Activated CD4-positive, alpha-beta memory T cell treated with anti-CD3 and anti-CD28 coated beads for 36 hours (primary cell): ENCODE data around the gene CBX4. TPM values are rescaled to one million over a fixed set of nuclear protein-coding genes. Genes with fewer than 3 reads are reported as not detected.

Source experiments
- CTCF ChIA-PET: fragments of 350-600 bp; sonication (Branson Sonifier 250); formaldehyde crosslinking; loops from one replicate; lab custom pipeline; 2021; ENCODE audit warnings: antibody characterized with exemption, inconsistent platforms; lab: Charles Lee
- POLR2A ChIA-PET: fragments of 350-600 bp; sonication (Branson Sonifier 250); formaldehyde crosslinking; loops from one replicate; lab custom pipeline; 2021; ENCODE audit warnings: antibody characterized with exemption; lab: Charles Lee
- DNase-seq: peaks from one replicate; pipeline ENCODE4 v3.0.0-alpha.2; 2020
- H3K27ac Mint-ChIP-seq: one replicate; pipeline ENCODE4 v1.8.0; 2021; ENCODE audit warnings: mixed read lengths
- H3K27me3 Mint-ChIP-seq: one replicate; pipeline ENCODE4 v1.8.0; 2021; ENCODE audit warnings: mixed read lengths
- H3K36me3 Mint-ChIP-seq: one replicate; pipeline ENCODE4 v1.8.0; 2021; ENCODE audit warnings: mixed read lengths
- H3K4me1 Mint-ChIP-seq: one replicate; pipeline ENCODE4 v1.8.0; 2021; ENCODE audit warnings: low read depth, mixed read lengths
- H3K4me3 Mint-ChIP-seq: one replicate; pipeline ENCODE4 v1.8.0; 2021; ENCODE audit warnings: mild to moderate bottlenecking, mixed read lengths
- H3K9me3 Mint-ChIP-seq: one replicate; pipeline ENCODE4 v1.8.0; 2021; ENCODE audit warnings: mixed read lengths
- intact Hi-C: fragments of 100-400 bp; cut with micrococcal nuclease; formaldehyde crosslinking; loops from one replicate; pipeline ENCODE4 v1.15.1; 2023
- total RNA-seq, 2 experiments: library from RNA; stranded (reverse); gene quantifications; one replicate each; pipeline ENCODE4 v1.2.3, GENCODE V29; 2021

CBX4 gene
- total RNA-seq, 2 experiments from 2014 or later, result 14.0 to 14.2 TPM

DNA sequence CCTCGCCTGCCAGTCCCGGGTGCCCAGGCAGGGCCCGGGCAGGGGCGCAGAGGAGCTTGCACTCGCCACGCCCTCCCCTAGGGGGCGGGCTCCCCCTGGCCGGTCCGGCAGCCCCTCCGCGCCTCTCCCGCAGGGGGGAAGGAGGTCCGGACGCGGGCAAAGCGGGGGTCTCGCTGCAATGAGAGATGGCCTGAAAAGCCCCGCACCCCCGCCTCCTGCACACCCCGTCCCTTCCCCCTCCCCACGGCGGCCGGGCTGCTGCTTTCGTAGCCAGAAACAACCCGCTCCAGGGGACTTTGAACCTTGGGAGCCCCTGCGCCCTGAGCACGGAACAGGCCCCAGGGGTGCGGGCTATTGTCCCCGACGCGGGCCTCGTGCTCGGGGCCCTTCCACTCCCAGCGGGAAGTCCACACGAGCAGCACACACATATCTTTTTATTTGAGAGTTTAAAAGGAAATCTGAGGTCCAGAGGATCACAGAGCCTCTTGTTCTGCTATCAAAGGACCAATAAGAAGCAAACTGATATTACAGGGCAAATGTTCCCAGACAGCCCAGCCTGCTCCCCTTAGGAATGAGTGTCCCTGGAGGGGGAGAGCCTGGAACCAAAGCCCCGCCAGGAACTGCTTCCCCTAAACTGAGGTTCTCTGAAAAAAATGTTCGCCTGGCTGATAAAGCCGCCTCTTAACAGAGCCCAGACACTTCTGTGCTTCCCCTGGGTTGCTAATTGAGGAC lies 5.8 kb upstream of the CBX4 start:
- ChIA-PET CTCF (interaction anchor here (0.6 to 3.0 kb wide), 12 partner anchors 8 to 149 kb away, joined by 3 to 13 read pairs (median 4); no protein-coding TSS in a partner anchor), POLR2A (no interaction called here)
- Mint-ChIP-seq H3K27ac (no peak overlapping the region), H3K4me1 (peaks cover 21% of the 10 kb centered on the region), H3K9me3 (no peaks in the 10 kb centered on the region), H3K36me3 (no peaks in the 10 kb centered on the region), H3K4me3 (no peak overlapping the region), H3K27me3 (peaks cover 37% of the 10 kb centered on the region)
- intact Hi-C loops, result loop anchor here (10.0 kb wide), 1 partner anchor 80 kb away; no protein-coding TSS in a partner anchor
- peak; percentile 63 for DNase-seq

GRCh38 chr17:79843816-79844800 lies 4.9 kb upstream of the CBX4 start:
- Mint-ChIP-seq H3K4me3 (peak overlapping the region; percentile 63), H3K36me3 (no peaks in the 10 kb centered on the region), H3K27ac (no peak overlapping the region), H3K4me1 (peaks cover 24% of the 10 kb centered on the region), H3K9me3 (no peaks in the 10 kb centered on the region), H3K27me3 (peaks cover 40% of the 10 kb centered on the region)
- POLR2A ChIA-PET, result no interaction called here
- no peak for DNase-seq
- intact Hi-C loops, result loop anchor here (1.0 to 10.0 kb wide), 2 partner anchors 81 to 147 kb away; no protein-coding TSS in a partner anchor
- CTCF ChIA-PET, result interaction anchor here (0.6 to 3.0 kb wide), 12 partner anchors 9 to 150 kb away, joined by 3 to 13 read pairs (median 4); no protein-coding TSS in a partner anchor

- Mint-ChIP-seq H3K9me3 (no peaks in the 10 kb centered on the region), H3K27me3 (peaks cover 40% of the 10 kb centered on the region), H3K4me3 (peak overlapping the region; percentile 63), H3K4me1 (peaks cover 24% of the 10 kb centered on the region), H3K27ac (no peak overlapping the region), H3K36me3 (no peaks in the 10 kb centered on the region)
- no peak for DNase-seq
- ChIA-PET POLR2A (no interaction called here), CTCF (interaction anchor here (0.7 to 3.0 kb wide), 2 partner anchors 11 to 32 kb away, joined by 3 to 13 read pairs; no protein-coding TSS in a partner anchor)
- intact Hi-C loops, result loop anchor here (1.0 to 10.0 kb wide), 2 partner anchors 81 to 148 kb away; no protein-coding TSS in a partner anchor
Observed at GRCh38 chr17:79843474-79843815, 4.2 kb upstream of the CBX4 start.

GRCh38 chr17:79842656-79843473 lies 3.6 kb upstream of the CBX4 start:
- H3K27ac Mint-ChIP-seq, result no peak overlapping the region
- H3K9me3 Mint-ChIP-seq, result no peaks in the 10 kb centered on the region
- ChIA-PET POLR2A (interaction anchor here (1.1 kb wide), 1 partner anchor 30 kb away, joined by 3 read pairs; no protein-coding TSS in a partner anchor), CTCF (interaction anchor here (0.8 to 4.8 kb wide), 5 partner anchors 30 to 151 kb away, joined by 3 to 49 read pairs (median 5); no protein-coding TSS in a partner anchor)
- H3K4me3 Mint-ChIP-seq, result peak overlapping the region; percentile 32
- no peaks in the 10 kb centered on the region for H3K36me3 Mint-ChIP-seq
- H3K27me3 Mint-ChIP-seq, result peaks cover 38% of the 10 kb centered on the region
- DNase-seq, result peak; percentile 44
- intact Hi-C loops, result loop anchor here (1.0 to 10.0 kb wide), 2 partner anchors 82 to 148 kb away; no protein-coding TSS in a partner anchor
- peaks cover 29% of the 10 kb centered on the region for H3K4me1 Mint-ChIP-seq

DNA sequence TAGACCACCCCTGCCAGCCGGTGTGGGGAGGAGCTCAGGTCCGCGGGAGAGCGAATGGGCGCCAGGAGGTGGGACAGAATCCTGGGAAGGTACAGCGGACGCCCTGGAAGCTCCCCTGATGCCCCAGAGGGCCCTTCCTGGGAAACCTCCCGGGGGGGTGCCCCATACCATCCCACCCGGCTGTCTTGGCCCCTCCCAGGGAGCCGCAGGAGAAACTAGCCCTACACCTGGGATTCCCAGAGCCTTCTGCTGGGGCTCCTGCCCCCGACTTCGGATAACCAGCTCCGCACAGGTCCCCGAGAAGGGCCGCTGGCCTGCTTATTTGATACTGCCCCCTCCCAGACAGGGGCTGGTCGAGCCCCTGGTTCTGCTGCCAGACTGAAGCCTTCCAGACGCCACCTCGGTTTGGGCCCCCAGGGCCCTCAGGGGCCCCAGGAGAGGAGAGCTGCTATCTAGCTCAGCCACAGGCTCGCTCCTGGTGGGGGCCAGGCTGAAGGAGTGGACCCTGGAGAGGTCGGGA lies 3.0 kb upstream of the CBX4 start:
- CTCF ChIA-PET, result interaction anchor here (0.8 to 4.8 kb wide), 6 partner anchors 30 to 151 kb away, joined by 3 to 49 read pairs (median 5); partner anchors contain the start of gene CBX8
- H3K9me3 Mint-ChIP-seq, result no peaks in the 10 kb centered on the region
- POLR2A ChIA-PET, result interaction anchor here (1.1 kb wide), 2 partner anchors 30 to 150 kb away, joined by 3 read pairs; no protein-coding TSS in a partner anchor
- no peaks in the 10 kb centered on the region for H3K36me3 Mint-ChIP-seq
- H3K27ac Mint-ChIP-seq, result no peak overlapping the region
- H3K27me3 Mint-ChIP-seq, result peaks cover 38% of the 10 kb centered on the region
- peak overlapping the region; percentile 50 for H3K4me3 Mint-ChIP-seq
- no peak for DNase-seq
- H3K4me1 Mint-ChIP-seq, result peaks cover 34% of the 10 kb centered on the region
- intact Hi-C loops, result loop anchor here (10.0 kb wide), 1 partner anchor 83 kb away; no protein-coding TSS in a partner anchor

DNA sequence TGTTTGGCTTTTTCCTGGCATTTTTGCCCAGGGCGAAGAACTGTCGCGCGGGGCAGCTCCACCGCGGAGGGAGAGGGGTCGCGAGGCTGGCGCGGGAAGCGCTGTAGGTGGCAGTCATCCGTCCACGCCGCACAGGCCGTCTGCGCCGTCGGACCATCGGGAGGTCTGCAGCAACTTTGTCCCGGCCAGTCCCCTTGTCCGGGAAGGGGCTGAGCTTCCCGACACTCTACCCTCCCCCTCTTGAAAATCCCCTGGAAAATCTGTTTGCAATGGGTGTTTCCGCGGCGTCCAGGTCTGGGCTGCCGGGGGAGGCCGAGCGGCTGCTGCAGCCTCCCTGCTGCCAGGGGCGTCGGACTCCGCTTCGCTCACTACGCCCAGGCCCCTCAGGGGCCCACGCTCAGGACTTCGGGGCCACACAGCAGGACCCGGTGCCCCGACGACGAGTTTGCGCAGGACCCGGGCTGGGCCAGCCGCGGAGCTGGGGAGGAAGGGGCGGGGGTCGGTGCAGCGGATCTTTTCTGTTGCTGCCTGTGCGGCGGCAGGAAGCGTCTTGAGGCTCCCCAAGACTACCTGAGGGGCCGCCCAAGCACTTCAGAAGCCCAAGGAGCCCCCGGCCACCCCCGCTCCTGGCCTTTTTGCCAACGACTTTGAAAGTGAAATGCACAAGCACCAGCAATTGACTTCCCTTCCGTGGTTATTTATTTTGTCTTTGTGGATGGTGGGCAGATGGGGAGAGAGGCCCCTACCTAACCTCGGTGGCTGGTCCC lies 2.3 kb upstream of the CBX4 start:
- Mint-ChIP-seq H3K27ac (no peak overlapping the region), H3K4me1 (peaks cover 41% of the 10 kb centered on the region), H3K27me3 (peaks cover 38% of the 10 kb centered on the region), H3K36me3 (no peaks in the 10 kb centered on the region), H3K9me3 (no peaks in the 10 kb centered on the region), H3K4me3 (peak overlapping the region; percentile 50)
- DNase-seq, result peak; percentile 33
- intact Hi-C loops, result loop anchor here (10.0 kb wide), 1 partner anchor 83 kb away; no protein-coding TSS in a partner anchor
- CTCF ChIA-PET, result interaction anchor here (0.6 to 4.8 kb wide), 16 partner anchors 9 to 260 kb away, joined by 3 to 49 read pairs (median 5); partner anchors contain the start of genes CBX8 and GAA
- POLR2A ChIA-PET, result interaction anchor here (1.1 to 3.2 kb wide), 3 partner anchors 29 to 150 kb away, joined by 3 to 19 read pairs (median 3); no protein-coding TSS in a partner anchor

GRCh38 chr17:79840989-79841286 lies 1.7 kb upstream of the CBX4 start:
- intact Hi-C loops, result loop anchor here (10.0 kb wide), 1 partner anchor 84 kb away; no protein-coding TSS in a partner anchor
- Mint-ChIP-seq H3K4me3 (peak overlapping the region; percentile 12), H3K4me1 (peaks cover 41% of the 10 kb centered on the region), H3K27ac (no peak overlapping the region), H3K27me3 (peaks cover 35% of the 10 kb centered on the region), H3K9me3 (no peaks in the 10 kb centered on the region), H3K36me3 (no peaks in the 10 kb centered on the region)
- DNase-seq, result no peak
- POLR2A ChIA-PET, result interaction anchor here (1.1 to 3.2 kb wide), 2 partner anchors 29 to 151 kb away, joined by 3 to 19 read pairs; no protein-coding TSS in a partner anchor
- CTCF ChIA-PET, result interaction anchor here (0.6 to 4.8 kb wide), 17 partner anchors 10 to 261 kb away, joined by 3 to 49 read pairs (median 5); partner anchors contain the start of genes CBX8 and GAA

DNA sequence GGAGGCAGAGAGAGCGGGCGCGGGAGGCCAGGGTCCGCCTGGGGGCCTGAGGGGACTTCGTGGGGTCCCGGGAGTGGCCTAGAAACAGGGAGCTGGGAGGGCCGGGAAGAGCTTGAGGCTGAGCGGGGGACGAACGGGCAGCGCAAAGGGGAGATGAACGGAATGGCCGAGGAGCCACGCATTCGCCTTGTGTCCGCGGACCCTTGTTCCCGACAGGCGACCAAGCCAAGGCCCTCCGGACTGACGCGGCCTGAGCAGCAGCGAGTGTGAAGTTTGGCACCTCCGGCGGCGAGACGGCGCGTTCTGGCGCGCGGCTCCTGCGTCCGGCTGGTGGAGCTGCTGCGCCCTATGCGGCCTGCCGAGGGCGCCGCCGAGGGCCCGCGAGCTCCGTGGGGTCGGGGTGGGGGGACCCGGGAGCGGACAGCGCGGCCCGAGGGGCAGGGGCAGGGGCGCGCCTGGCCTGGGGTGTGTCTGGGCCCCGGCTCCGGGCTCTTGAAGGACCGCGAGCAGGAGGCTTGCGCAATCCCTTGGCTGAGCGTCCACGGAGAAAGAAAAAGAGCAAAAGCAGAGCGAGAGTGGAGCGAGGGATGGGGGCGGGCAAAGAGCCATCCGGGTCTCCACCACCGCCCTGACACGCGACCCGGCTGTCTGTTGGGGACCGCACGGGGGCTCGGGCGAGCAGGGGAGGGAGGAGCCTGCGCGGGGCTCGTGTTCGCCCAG lies 1.2 kb upstream of the CBX4 start:
- CTCF ChIA-PET, result interaction anchor here (0.6 to 4.8 kb wide), 23 partner anchors 10 to 261 kb away, joined by 3 to 49 read pairs (median 5); partner anchors contain the start of genes CBX8 and GAA
- peak; percentile 48 for DNase-seq
- Mint-ChIP-seq H3K4me3 (peak overlapping the region; percentile 85), H3K9me3 (no peaks in the 10 kb centered on the region), H3K27ac (peak overlapping the region; percentile 38), H3K36me3 (no peaks in the 10 kb centered on the region), H3K27me3 (peaks cover 34% of the 10 kb centered on the region), H3K4me1 (peaks cover 41% of the 10 kb centered on the region)
- POLR2A ChIA-PET, result interaction anchor here (0.6 to 3.2 kb wide), 4 partner anchors 28 to 96 kb away, joined by 3 to 19 read pairs (median 10); no protein-coding TSS in a partner anchor
- intact Hi-C loops, result loop anchor here (10.0 kb wide), 1 partner anchor 84 kb away; no protein-coding TSS in a partner anchor
